Erythroblast (primary cell): ENCODE measurements around the gene EYS.

Source experiments
- GATA1 ChIP-seq: IDR thresholded peaks from 2 replicates; pipeline ENCODE4 v1.6.1; 2011; ENCODE audit warnings: low read depth, mild to moderate bottlenecking, control low read depth, low read length, moderate library complexity
- POLR2A ChIP-seq: IDR thresholded peaks from 2 replicates; pipeline ENCODE4 v1.6.1; 2011; ENCODE audit warnings: mild to moderate bottlenecking, low read length

GRCh38 chr6:63824722-63825121 lies 1882.3 kb downstream of the EYS start:
- no peak for TF ChIP-seq POLR2A
- no peak for TF ChIP-seq GATA1
